NCI-H2081 (cell line): ENCODE data around the gene CTCFL.

Experiments
- DNase-seq, 2 experiments: peaks; one replicate each; lab custom pipeline; 2025; lab: John Stamatoyannopoulos, UW

Gene CTCFL

GRCh38 chr20:57524511-57525176 lies at the start of gene CTCFL:
Gene CTCFL (minus strand): TSS chr20:57525140. CDS start chr20:57524205, 935 bp downstream.
- DNase-seq = no peak

- no peak for DNase-seq
These were observed 49.0 kb upstream of the CTCFL start for GRCh38 chr20:57573894-57574293.

GRCh38 chr20:57573242-57573641 lies 48.3 kb upstream of the CTCFL start:
- no peak for DNase-seq

GRCh38 chr20:57571782-57572416 lies 47.0 kb upstream of the CTCFL start:
- no peak for DNase-seq

GRCh38 chr20:57570920-57571319 lies 46.0 kb upstream of the CTCFL start:
- DNase-seq = no peak

GRCh38 chr20:57570145-57570850 lies 45.4 kb upstream of the CTCFL start:
- DNase-seq = peak; percentile 81 to 94

GRCh38 chr20:57568960-57569359 lies 44.0 kb upstream of the CTCFL start:
- DNase-seq = no peak

- no peak for DNase-seq
These were observed 43.4 kb upstream of the CTCFL start for GRCh38 chr20:57568088-57568896.

GRCh38 chr20:57567471-57568079 lies 42.6 kb upstream of the CTCFL start:
- no peak for DNase-seq

- no peak for DNase-seq
These were observed 42.0 kb upstream of the CTCFL start for GRCh38 chr20:57566803-57567459.

- DNase-seq = no peak
These were observed 41.5 kb upstream of the CTCFL start for GRCh38 chr20:57566399-57566798.

- DNase-seq = no peak
These were observed 40.2 kb upstream of the CTCFL start for GRCh38 chr20:57564951-57565642.

GRCh38 chr20:57564180-57564802 lies 39.4 kb upstream of the CTCFL start:
- no peak for DNase-seq

GRCh38 chr20:57563522-57563921 lies 38.6 kb upstream of the CTCFL start:
- no peak for DNase-seq

- no peak for DNase-seq
These were observed 37.9 kb upstream of the CTCFL start for GRCh38 chr20:57562541-57563465.

- no peak for DNase-seq
These were observed 36.7 kb upstream of the CTCFL start for GRCh38 chr20:57561356-57562279.

GRCh38 chr20:57560554-57561355 lies 35.8 kb upstream of the CTCFL start, which contains the start of gene PCK1:
Gene PCK1 (plus strand): TSS chr20:57561110. CDS start chr20:57561412, 302 bp downstream.
- DNase-seq = peak; percentile 20 to 53
